Forelimb muscle (tissue), 1 donor: ENCODE measurements around the gene GPR52. TPM values are rescaled to one million over a fixed set of nuclear protein-coding genes. Genes with fewer than 3 reads are reported as not detected.
"Not testable (repeated sequence)": the region's sequence is repeated elsewhere in the genome, so short reads cannot be mapped to it uniquely, and the experiment has no call there.

Source experiments
- DNase-seq: peaks from one replicate; pipeline ENCODE4 v3.0.0-alpha.2; 2013; ENCODE audit warnings: low read depth
- polyA plus RNA-seq: library from polyadenylated mRNA; unstranded; fragments of 120-200 nt; gene quantifications from one replicate; pipeline ENCODE4 v1.2.1, GENCODE V29; 2013; ENCODE audit not compliant: insufficient read length

The GPR52 gene
- not detected for polyA plus RNA-seq

DNA sequence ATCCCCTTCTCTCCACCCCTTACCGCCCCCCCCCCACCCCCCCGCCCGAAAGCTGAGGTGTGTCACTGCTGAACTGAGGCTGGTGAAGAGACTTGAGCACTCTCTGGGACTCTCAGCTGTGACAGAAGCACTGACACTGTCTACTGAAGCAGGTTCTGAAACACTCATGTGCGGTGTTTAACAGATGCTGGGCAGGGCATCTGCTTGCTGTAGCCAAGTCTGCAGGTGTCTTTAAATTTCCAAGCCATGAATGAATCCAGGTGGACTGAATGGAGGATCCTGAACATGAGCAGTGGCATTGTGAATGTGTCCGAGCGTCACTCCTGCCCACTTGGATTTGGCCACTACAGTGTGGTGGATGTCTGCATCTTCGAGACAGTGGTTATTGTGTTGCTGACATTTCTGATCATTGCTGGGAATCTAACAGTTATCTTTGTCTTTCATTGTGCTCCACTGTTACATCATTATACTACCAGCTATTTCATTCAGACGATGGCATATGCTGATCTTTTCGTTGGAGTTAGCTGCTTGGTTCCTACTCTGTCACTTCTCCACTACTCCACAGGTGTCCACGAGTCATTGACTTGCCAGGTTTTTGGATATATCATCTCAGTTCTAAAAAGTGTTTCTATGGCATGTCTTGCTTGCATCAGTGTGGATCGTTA is at the start of gene GPR52:
Gene GPR52 (plus strand): TSS at position 99 of the 665 bp plus-strand sequence. CDS start 148 bp downstream, at position 247.
- DNase-seq: no peak

DNA sequence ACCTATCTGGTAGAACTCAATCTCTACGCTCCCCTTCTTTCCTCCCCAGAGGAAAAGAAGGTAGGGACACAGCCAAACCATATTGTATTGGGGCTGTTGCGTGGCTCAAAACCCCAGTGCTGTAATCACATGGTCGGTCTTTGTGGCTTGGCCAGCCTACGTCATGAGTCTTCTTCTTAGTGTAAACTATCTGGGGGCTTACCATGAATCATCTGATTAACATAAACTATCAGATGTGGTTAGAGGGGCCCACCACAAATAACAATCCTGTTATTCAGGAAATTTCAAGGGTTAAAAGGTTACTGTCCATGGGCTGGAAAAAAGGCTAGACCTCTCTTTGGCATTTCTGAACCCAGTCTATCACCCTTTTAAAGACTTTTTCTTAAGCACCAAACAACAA is 49.5 kb upstream of the GPR52 start:
- DNase-seq: no peak

DNA sequence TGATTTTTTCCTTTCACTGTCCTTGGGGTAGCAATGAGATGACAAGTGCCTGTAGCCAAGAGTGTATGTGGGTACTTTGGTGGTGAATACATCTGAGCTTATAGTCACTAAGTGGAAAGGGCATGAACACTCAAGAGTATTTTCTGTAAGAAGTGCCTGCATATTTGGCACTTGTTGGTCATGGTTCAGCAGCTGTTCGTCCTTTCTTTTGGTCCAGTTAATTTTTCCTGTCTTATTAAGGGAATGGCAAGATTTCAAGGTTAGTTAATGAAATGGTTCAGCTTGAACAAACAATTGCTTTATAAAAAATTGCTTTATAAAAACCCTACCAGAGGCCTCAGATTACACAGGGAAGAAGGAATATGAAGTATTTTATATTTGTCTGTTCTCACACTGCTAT is 48.6 kb upstream of the GPR52 start:
- DNase-seq: no peak

DNA sequence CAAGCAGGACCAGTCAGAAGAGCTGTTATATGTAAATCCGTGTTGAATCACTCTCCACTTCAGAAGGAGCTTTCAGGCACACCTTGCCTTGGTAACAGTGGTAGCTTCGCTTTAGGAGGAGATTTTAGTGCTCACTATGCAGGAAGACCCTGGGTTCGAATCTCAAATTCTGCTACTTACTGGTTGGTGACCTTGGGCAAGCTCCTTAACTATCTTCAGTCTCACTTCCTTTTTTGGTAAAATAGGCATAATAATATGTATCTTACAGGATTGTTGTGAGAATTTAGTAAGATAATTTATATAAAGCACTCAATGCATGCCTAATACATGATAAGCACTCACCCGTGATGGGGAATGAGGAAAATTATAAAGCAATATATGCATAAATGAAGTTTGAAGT is 46.7 kb upstream of the GPR52 start:
- no peak for DNase-seq

DNA sequence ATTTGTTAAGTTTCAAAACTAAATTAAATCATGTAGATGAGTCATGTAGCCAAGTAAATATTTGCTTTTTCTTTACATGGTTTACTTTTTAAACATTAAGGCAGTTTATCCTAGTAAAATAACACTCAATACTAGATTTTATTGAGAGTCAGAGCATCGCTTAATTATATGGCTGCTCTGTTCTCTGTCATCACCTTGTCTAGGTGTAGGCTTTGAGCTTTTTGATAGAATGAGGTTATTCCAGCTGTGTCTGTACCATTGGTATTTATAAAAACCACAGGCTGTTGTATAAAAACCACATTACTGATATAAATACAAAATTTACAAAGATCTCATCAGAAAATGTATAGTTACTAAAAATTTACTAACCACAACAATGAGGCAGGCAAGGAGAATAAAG is 42.5 kb upstream of the GPR52 start:
- no peak for DNase-seq

GRCh38 chr1:174406421-174406820 is 41.3 kb upstream of the GPR52 start:
- DNase-seq: no peak

DNA sequence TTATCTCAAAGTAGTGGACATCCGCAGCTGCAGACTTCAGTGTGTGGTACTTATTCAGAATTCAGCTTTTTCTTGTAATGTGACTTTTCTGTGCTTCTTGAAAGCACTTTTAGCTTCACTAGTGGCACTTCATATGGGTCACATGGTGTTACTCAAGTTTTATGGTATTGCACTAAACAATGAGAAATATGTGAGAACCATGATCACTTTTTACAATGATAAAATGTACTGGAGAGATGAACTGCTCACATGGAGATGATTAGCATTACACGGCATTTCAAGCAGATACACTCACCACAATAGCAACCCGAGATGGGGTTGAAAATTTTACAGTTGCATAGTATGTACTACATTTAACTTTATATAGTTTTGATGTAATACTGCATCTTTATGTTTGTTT is 40.1 kb upstream of the GPR52 start:
- no peak for DNase-seq

- no peak for DNase-seq
Measured at GRCh38 chr1:174408146-174408545, 39.6 kb upstream of the GPR52 start.

DNA sequence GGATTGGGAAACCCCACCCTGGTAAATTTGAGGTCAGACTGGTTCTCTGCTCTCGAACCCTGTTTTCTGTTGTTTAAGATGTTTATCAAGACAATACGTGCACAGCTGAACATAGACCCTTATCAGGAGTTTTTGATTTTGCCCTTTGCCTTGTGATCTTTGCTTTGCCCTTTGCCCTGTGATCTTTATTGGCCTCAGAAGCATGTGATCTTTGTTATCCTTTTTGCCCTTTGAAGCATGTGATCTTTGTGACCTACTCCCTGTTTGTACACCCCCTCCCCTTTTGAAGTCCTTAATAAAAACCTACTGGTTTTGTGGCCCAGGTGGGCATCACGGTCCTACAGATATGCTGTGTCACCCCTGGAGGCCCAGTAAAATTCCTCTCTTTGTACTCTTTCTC is 38.0 kb upstream of the GPR52 start:
- DNase-seq: not testable (repeated sequence)

DNA sequence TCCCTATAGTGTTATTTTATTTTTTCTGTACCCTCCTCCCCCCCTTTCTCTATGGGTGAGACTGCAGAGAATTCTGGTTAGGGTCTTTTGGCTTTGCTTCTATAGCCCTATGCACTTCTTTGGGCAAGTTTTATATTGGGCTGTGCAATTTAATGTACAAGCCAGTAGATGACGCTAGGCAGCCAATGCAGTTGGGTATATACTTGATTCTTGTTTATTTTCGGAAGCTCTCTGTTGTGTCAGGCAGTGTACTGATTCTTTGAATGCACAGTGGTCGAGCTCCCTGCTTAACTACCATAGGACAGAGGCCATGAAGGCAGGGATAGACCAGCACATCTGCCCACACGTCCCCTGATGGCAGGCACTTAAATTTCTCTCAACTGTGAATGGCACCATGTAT is 34.1 kb upstream of the GPR52 start:
- DNase-seq: no peak

GRCh38 chr1:174414203-174414602 is 33.6 kb upstream of the GPR52 start:
- no peak for DNase-seq

- DNase-seq: no peak
Measured at GRCh38 chr1:174415506-174415905, 32.3 kb upstream of the GPR52 start.

GRCh38 chr1:174417921-174418320 is 29.8 kb upstream of the GPR52 start:
- DNase-seq: no peak

- no peak for DNase-seq
Measured at GRCh38 chr1:174425121-174425520, 22.6 kb upstream of the GPR52 start.

- no peak for DNase-seq
Measured at GRCh38 chr1:174426153-174426552, 21.6 kb upstream of the GPR52 start.

DNA sequence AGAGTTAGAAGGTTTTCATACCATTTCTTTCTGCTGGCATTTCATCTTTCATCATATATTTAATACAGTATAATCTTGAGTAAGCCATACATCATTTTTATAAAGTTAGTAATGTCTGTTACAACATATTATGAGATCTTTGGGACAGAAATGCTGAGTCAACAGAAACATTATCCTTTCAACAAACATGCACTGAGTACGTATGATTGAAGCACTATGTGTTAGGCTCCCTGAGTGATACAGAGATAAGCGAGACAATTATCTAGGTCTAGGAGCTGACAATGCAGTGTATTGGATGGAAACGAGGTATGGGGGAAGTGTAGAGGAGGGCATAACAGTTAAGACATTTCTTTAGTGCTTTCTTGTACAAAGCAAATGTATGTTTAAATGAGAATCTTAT is 19.7 kb upstream of the GPR52 start:
- DNase-seq: no peak

DNA sequence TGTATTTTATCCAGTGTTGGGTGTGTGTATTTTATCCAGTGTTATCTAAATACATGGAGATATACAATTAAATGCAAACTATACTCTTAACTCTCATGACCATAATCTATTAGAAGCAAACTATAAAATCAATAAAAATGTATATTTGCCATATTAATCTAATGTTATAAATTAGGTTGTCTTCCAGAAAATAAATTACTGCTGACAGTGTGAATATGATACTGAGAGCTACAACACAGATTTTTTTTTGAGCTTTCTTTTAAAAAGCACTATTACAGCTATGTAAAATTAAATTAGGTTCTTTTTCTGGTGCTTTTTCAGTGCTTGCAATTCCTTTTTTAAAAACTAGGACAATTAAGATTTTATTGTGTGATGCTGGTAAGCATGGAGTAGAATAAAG is 19.0 kb upstream of the GPR52 start:
- DNase-seq: no peak

DNA sequence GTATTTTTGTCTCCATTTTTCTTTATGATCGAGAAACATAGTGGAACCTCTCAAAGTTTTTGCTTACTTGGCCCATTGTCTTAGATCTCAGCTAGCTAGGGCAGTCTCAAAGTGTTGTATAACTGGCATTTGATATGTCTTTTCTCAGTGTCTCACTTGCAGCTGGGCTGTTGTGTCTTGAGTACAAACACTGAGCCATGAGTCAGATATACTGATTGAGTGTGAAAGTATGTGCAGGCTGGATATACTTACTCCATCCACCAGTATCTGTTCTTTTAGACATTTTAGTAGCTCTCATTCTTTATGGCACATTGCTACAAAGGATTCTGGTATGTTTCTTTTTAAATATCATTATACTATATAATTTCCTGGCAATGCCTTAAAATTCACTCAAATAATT is 14.3 kb upstream of the GPR52 start:
- DNase-seq: no peak

- no peak for DNase-seq
Measured at GRCh38 chr1:174445351-174445750, 2.4 kb upstream of the GPR52 start.

- no peak for DNase-seq
Measured at GRCh38 chr1:174445817-174446216, 1.9 kb upstream of the GPR52 start.

GRCh38 chr1:174448531-174448883 is 743 bp downstream of the GPR52 start:
- DNase-seq: no peak

- DNase-seq: no peak
Measured at GRCh38 chr1:174448974-174449373, 1.2 kb downstream of the GPR52 start.

DNA sequence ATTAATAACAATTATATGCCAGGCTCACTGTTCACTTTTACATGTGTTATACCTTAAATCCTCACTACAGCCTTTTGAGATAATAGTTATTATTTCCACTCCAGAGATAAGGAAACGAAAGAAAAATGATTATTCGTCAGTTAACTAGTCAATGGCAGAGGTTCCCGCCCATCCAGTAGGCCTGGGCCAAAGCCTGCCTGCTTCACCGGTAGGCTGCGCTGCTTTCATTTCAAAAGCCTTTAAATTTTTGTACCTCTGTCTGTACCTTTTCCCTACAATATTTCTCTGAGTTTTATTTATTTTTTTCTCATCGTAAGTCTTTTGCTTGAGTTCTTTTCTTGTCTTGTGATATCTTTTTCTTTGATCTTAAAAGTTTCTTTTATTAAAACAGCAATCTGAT is 3.6 kb downstream of the GPR52 start:
- DNase-seq: no peak

DNA sequence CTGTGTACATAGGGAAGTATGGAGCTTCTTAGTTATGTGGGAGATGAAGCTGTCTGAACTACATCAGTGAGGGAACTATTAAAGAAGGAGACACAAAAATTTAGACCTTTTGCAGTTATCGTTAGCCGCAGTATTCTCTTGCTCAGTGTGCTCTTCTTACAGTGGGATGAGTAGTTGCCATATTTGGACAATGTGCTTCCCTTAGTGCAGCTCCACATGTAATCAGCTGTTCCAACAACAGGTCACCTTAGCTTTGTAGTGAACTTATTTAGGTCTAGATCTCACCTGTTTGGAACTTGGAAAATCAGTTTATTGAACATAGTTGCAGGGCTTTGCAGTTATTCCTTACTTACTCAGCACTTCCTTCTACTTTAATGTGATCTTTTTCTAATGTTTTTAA is 18.1 kb downstream of the GPR52 start:
- no peak for DNase-seq
